BJ (cell line): ENCODE results near the gene SYDE1. TPM values are rescaled to one million over a fixed set of nuclear protein-coding genes. Genes with fewer than 3 reads are reported as not detected.
"Not testable (repeated sequence)": the region's sequence is repeated elsewhere in the genome, so short reads cannot be mapped to it uniquely, and the experiment has no call there.

Experiments
- CTCF ChIA-PET: fragments of 350-600 bp; formaldehyde crosslinking; extraction: SDS; loops from one replicate; lab custom pipeline; 2021; ENCODE audit warnings: antibody characterized with exemption, inconsistent platforms; lab: Yijun Ruan, JAX
- POLR2A ChIA-PET: fragments of 300-600 bp; sonication (Branson Sonifier 250); formaldehyde crosslinking; extraction: SDS; loops from one replicate; lab custom pipeline; 2021; ENCODE audit warnings: antibody characterized with exemption; lab: Charles Lee
- DNase-seq: peaks from one replicate; pipeline ENCODE4 v3.0.0-alpha.2; 2011; ENCODE audit warnings: low read depth
- H3K27me3 ChIP-seq: 2 replicates; pipeline ENCODE4 v1.6.0; 2011; ENCODE audit warnings: low read length; ENCODE audit not compliant: control insufficient read depth, insufficient read depth
- H3K36me3 ChIP-seq: 2 replicates; pipeline ENCODE4 v1.5.1; 2011; ENCODE audit warnings: low read length; ENCODE audit not compliant: control insufficient read depth, insufficient read depth
- H3K4me3 ChIP-seq: 2 replicates; pipeline ENCODE4 v1.5.1; 2011; ENCODE audit warnings: low read depth, mild to moderate bottlenecking, control low read depth, low read length
- polyA minus RNA-seq: library from RNA; depleted of rRNA, polyadenylated mRNA; stranded (reverse); fragments of >200 nt; gene quantifications from 2 replicates; pipeline ENCODE4 v1.2.3, GENCODE V29; 2011; rRNA and poly(A)+ RNA removed
- polyA plus RNA-seq: library from polyadenylated mRNA; depleted of rRNA; stranded (reverse); fragments of >200 nt; gene quantifications from 2 replicates; pipeline ENCODE4 v1.2.3, GENCODE V29; 2011; rRNA removed
- TF ChIP-seq, protein P1 (sequence below): IDR thresholded peaks from 2 replicates; pipeline ENCODE4 v1.5.1; 2011; ENCODE audit warnings: low read depth, mild to moderate bottlenecking, control low read depth, inconsistent platforms, low read length, moderate library complexity; ENCODE audit not compliant: insufficient read depth

SYDE1 gene, protein sequence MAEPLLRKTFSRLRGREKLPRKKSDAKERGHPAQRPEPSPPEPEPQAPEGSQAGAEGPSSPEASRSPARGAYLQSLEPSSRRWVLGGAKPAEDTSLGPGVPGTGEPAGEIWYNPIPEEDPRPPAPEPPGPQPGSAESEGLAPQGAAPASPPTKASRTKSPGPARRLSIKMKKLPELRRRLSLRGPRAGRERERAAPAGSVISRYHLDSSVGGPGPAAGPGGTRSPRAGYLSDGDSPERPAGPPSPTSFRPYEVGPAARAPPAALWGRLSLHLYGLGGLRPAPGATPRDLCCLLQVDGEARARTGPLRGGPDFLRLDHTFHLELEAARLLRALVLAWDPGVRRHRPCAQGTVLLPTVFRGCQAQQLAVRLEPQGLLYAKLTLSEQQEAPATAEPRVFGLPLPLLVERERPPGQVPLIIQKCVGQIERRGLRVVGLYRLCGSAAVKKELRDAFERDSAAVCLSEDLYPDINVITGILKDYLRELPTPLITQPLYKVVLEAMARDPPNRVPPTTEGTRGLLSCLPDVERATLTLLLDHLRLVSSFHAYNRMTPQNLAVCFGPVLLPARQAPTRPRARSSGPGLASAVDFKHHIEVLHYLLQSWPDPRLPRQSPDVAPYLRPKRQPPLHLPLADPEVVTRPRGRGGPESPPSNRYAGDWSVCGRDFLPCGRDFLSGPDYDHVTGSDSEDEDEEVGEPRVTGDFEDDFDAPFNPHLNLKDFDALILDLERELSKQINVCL
- polyA plus RNA-seq = 45.4 and 73.5 TPM in 2 replicates
- polyA minus RNA-seq = 34.6 and 45.4 TPM in 2 replicates

DNA sequence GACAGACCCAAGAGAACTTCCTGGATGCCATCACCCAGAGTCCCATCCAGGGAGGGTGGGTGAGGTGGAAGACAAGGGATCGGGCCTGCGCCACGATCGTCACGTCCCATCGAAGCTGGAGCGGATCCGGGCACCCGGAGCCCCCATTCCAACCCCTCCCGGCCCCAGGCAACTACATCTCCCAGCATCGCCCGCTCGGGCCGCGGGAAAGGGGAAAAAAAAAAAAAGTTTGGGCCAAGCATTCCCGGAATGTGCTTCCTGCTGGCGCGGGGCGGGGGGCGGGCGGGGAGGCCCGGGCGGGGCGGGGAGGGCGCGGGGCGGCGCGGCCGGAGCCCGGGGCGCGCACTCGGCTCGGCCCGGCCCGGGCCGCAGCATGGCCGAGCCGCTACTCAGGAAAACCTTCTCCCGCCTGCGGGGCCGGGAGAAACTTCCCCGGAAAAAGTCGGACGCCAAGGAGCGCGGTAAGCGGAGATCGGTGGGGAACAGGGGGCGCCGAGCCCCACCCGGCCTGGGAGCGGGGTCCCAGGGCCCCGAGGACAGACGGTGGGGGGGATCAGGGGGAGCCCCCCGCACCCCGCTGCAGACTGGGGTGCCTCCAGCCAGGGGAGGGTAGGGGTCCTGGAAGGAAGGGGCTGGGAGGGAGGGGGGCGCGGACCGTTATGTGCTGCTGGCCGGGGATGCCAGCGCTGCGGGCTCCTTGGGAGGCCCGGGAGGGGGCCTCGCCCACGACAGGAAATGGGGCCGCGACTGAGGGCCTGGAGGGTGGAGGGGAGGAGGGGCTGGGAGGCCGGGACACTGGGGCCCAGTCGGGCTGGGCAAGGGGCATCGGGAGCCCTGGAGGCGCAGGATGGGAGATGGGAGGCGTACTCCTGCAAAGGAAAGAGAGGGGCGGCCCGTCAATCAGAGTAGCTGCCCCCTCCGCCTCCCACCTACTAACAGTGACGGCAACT lies at the start of gene SYDE1:
TSS of gene SYDE1 (plus strand) at position 341 of the 950 bp plus-strand sequence. CDS start at position 374, 33 bp downstream.
- H3K36me3 ChIP-seq = peaks cover 28% of the 10 kb centered on the region
- TF ChIP-seq, protein P1, sequence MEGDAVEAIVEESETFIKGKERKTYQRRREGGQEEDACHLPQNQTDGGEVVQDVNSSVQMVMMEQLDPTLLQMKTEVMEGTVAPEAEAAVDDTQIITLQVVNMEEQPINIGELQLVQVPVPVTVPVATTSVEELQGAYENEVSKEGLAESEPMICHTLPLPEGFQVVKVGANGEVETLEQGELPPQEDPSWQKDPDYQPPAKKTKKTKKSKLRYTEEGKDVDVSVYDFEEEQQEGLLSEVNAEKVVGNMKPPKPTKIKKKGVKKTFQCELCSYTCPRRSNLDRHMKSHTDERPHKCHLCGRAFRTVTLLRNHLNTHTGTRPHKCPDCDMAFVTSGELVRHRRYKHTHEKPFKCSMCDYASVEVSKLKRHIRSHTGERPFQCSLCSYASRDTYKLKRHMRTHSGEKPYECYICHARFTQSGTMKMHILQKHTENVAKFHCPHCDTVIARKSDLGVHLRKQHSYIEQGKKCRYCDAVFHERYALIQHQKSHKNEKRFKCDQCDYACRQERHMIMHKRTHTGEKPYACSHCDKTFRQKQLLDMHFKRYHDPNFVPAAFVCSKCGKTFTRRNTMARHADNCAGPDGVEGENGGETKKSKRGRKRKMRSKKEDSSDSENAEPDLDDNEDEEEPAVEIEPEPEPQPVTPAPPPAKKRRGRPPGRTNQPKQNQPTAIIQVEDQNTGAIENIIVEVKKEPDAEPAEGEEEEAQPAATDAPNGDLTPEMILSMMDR = no peak
- no peak for DNase-seq
- peak within 1 kb of the TSS; percentile 96 for H3K4me3 ChIP-seq
- CTCF ChIA-PET = no interaction called here
- no peaks in the 10 kb centered on the region for H3K27me3 ChIP-seq
- POLR2A ChIA-PET = interaction anchor here (0.7 kb wide), 1 partner anchor 144 kb away, joined by 7 read pairs; no protein-coding TSS in a partner anchor

DNA sequence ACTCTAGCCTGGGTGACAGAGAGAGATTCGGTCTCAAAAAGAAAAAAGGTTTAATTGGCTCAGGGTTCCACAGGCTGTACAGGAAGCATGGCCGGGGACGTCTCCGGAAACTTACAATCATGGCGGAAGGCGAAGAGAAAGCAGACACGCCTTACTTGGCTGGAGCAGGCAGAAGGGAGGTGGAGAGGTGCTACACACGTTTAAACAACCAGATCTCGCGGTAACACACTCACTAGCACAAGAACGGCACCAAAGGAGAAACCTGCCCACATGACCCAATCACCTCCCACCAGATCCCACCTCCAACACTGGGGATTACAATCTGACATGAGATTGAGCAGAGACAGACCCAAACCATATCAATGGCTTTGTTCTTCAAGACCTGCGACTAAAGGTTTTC lies 45.2 kb upstream of the SYDE1 start:
- CTCF ChIA-PET = interaction anchor here (1.0 kb wide), 1 partner anchor 30 kb away, joined by 4 read pairs; no protein-coding TSS in a partner anchor
- DNase-seq = no peak
- Histone ChIP-seq H3K4me3 (no peak overlapping the region), H3K27me3 (no peaks in the 10 kb centered on the region), H3K36me3 (no peaks in the 10 kb centered on the region)
- TF ChIP-seq, protein P1 = no peak
- POLR2A ChIA-PET = no interaction called here

DNA sequence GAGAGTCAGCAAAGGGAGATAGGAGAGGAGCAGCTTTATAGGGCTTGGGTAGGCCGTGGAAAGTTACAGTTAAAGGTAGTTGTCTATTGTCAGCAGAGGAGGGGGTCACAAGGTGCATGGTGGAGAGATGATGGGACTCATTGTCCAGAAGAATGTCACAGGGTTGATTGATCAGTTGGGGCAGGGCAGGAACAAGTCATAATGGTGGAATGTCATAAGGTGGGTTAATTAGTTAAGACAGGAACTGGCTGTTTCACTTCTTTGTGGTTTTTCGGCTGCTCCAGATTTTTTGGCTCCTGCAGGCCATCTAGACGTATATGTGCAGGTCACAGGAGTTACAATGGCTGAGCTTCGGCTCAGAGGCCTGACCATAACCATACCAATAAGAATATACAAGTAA lies 36.8 kb upstream of the SYDE1 start:
- H3K27me3 ChIP-seq, POLR2A ChIA-PET, H3K4me3 ChIP-seq, CTCF ChIA-PET, DNase-seq, H3K36me3 ChIP-seq: not testable (repeated sequence)

DNA sequence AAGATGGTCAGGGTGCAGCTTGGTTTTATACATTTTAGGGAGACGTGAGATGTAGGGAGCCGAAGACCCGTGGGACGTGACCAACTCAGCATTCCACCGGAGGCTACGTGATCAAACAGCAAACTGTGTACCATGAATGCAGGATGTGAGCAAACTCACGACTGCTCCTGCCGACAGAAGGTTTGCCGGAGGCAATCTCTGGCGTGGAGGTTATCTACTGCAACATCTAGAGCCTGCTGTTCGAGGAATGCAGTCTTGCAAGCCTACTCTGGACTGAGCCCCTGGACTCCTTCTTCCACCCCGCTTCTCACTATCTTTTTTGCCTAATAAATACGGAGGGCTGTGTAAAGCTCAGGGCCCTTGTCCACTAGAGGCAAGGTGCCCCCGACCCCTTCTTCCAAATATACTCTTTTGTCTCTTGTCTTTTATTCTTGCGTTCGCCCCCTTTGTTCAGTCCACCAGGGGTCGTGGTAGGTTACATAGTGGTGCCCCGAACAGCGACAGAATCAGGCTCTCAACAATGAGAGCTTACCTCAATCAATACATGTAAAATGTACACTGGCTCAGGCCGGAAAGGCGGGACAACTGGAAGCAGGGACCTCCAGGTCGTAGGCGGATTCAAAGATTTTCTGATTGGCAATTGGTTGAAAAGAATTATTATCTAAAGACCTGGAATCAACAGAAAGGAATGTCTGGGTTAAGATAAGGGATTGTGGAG lies 34.1 kb upstream of the SYDE1 start:
- CTCF ChIA-PET = interaction anchor here (1.3 kb wide), 1 partner anchor 28 kb away, joined by 3 read pairs; no protein-coding TSS in a partner anchor
- POLR2A ChIA-PET = no interaction called here

More for the DNA sequence above, 34.1 kb upstream of the SYDE1 start:
- H3K36me3 ChIP-seq = no peaks in the 10 kb centered on the region
- no peak overlapping the region for H3K4me3 ChIP-seq
- DNase-seq = peak; percentile 55
- TF ChIP-seq, protein P1 = no peak
- H3K27me3 ChIP-seq = no peaks in the 10 kb centered on the region
